HepG2 (cell line): ENCODE measurements around the gene PMEPA1.

Experiments
- ATF3 ChIP-seq: sonication (generic); formaldehyde crosslinking; IDR thresholded peaks from 2 replicates; pipeline ENCODE4 v1.4.0; 2020; ENCODE audit warnings: missing genetic modification reagents
- HCFC1 ChIP-seq: fragments of 150-350 bp; IDR thresholded peaks from 2 replicates; pipeline ENCODE4 v1.6.1; 2014; ENCODE audit warnings: low read depth, low read length
- MNT ChIP-seq: fragments of 450-650 bp; IDR thresholded peaks from 2 replicates; pipeline ENCODE4 v1.6.1; 2016
- MXD4 ChIP-seq: IDR thresholded peaks from 2 replicates; pipeline ENCODE4 v1.6.1; 2016; ENCODE audit warnings: mild to moderate bottlenecking, missing biosample characterization, missing genetic modification reagents
- NR3C1 ChIP-seq: sonication (generic); formaldehyde crosslinking; IDR thresholded peaks from 2 replicates; pipeline ENCODE4 v1.4.0; 2020; ENCODE audit warnings: missing genetic modification reagents
- POLR2A ChIP-seq, 2 experiments: IDR thresholded peaks; 2 replicates each; pipeline ENCODE4 v1.6.1; 2011; ENCODE audit warnings: low read depth in 2 of 2, low read length in 2 of 2, mild to moderate bottlenecking in 1 of 2, moderate library complexity in 1 of 2; ENCODE audit not compliant: insufficient read depth in 1 of 2
- SNAI1 ChIP-seq: sonication (generic); formaldehyde crosslinking; IDR thresholded peaks from 2 replicates; pipeline ENCODE4 v1.5.0; 2020; ENCODE audit warnings: mild to moderate bottlenecking, missing genetic modification reagents, borderline replicate concordance
- TCF7L2 ChIP-seq: IDR thresholded peaks from 2 replicates; pipeline ENCODE4 v1.6.1; 2011; ENCODE audit warnings: mild to moderate bottlenecking, low read depth, low read length, moderate library complexity
- ZBTB34 ChIP-seq: sonication (generic); formaldehyde crosslinking; IDR thresholded peaks from 2 replicates; pipeline ENCODE4 v1.8.0; 2022; ENCODE audit warnings: mild to moderate bottlenecking, missing genetic modification reagents
- TF ChIP-seq, protein P1 (sequence below): sonication (generic); formaldehyde crosslinking; IDR thresholded peaks from 2 replicates; pipeline ENCODE4 v1.5.0; 2020; ENCODE audit warnings: mild to moderate bottlenecking, missing genetic modification reagents, moderate library complexity
- TF ChIP-seq, protein P2 (sequence below): sonication (generic); formaldehyde crosslinking; IDR thresholded peaks from 2 replicates; pipeline ENCODE4 v1.4.0; 2020; ENCODE audit warnings: missing genetic modification reagents, borderline replicate concordance
- TF ChIP-seq, protein P3 (sequence below): sonication (generic); formaldehyde crosslinking; IDR thresholded peaks from 2 replicates; pipeline ENCODE4 v1.9.0; 2021; ENCODE audit warnings: missing genetic modification reagents, borderline replicate concordance
- TF ChIP-seq, protein P4 (sequence below): sonication (generic); formaldehyde crosslinking; IDR thresholded peaks from 2 replicates; pipeline ENCODE4 v1.4.0; 2020; ENCODE audit warnings: missing genetic modification reagents, borderline replicate concordance

DNA sequence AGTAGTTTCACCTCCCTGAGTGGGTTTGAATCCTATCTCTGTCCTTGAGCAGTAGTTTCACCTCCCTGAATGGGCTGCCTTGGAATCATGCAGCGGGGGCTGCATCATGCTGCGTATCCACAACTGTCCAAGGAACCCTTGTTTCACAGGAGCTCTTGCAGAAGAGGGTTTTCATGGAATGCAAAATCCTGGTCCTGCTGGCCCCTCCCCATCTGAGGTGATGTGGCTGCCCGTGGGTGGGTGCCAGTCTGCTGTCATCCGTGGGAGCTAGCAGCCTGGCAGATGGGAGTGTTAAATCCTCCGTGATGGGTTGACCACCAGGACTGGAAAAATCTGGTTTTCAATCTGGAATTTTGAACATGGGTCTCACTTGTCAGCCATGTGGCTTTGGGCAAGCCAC, 111.3 kb downstream of the PMEPA1 start:
- no peak for TF ChIP-seq MXD4
- TF ChIP-seq, protein P1, sequence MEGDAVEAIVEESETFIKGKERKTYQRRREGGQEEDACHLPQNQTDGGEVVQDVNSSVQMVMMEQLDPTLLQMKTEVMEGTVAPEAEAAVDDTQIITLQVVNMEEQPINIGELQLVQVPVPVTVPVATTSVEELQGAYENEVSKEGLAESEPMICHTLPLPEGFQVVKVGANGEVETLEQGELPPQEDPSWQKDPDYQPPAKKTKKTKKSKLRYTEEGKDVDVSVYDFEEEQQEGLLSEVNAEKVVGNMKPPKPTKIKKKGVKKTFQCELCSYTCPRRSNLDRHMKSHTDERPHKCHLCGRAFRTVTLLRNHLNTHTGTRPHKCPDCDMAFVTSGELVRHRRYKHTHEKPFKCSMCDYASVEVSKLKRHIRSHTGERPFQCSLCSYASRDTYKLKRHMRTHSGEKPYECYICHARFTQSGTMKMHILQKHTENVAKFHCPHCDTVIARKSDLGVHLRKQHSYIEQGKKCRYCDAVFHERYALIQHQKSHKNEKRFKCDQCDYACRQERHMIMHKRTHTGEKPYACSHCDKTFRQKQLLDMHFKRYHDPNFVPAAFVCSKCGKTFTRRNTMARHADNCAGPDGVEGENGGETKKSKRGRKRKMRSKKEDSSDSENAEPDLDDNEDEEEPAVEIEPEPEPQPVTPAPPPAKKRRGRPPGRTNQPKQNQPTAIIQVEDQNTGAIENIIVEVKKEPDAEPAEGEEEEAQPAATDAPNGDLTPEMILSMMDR (CRISPR knock-in tag): no peak
- TF ChIP-seq TCF7L2: no peak
- TF ChIP-seq, protein P2, sequence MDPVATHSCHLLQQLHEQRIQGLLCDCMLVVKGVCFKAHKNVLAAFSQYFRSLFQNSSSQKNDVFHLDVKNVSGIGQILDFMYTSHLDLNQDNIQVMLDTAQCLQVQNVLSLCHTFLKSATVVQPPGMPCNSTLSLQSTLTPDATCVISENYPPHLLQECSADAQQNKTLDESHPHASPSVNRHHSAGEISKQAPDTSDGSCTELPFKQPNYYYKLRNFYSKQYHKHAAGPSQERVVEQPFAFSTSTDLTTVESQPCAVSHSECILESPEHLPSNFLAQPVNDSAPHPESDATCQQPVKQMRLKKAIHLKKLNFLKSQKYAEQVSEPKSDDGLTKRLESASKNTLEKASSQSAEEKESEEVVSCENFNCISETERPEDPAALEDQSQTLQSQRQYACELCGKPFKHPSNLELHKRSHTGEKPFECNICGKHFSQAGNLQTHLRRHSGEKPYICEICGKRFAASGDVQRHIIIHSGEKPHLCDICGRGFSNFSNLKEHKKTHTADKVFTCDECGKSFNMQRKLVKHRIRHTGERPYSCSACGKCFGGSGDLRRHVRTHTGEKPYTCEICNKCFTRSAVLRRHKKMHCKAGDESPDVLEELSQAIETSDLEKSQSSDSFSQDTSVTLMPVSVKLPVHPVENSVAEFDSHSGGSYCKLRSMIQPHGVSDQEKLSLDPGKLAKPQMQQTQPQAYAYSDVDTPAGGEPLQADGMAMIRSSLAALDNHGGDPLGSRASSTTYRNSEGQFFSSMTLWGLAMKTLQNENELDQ (CRISPR knock-in tag): no peak
- TF ChIP-seq ATF3 (CRISPR knock-in tag): no peak
- TF ChIP-seq, protein P3, sequence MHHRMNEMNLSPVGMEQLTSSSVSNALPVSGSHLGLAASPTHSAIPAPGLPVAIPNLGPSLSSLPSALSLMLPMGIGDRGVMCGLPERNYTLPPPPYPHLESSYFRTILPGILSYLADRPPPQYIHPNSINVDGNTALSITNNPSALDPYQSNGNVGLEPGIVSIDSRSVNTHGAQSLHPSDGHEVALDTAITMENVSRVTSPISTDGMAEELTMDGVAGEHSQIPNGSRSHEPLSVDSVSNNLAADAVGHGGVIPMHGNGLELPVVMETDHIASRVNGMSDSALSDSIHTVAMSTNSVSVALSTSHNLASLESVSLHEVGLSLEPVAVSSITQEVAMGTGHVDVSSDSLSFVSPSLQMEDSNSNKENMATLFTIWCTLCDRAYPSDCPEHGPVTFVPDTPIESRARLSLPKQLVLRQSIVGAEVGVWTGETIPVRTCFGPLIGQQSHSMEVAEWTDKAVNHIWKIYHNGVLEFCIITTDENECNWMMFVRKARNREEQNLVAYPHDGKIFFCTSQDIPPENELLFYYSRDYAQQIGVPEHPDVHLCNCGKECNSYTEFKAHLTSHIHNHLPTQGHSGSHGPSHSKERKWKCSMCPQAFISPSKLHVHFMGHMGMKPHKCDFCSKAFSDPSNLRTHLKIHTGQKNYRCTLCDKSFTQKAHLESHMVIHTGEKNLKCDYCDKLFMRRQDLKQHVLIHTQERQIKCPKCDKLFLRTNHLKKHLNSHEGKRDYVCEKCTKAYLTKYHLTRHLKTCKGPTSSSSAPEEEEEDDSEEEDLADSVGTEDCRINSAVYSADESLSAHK (CRISPR knock-in tag): no peak
- no peak for TF ChIP-seq POLR2A (IDR thresholded peaks at IDR 0.05; ENCODE audit: insufficient read depth in 1 of 2, low read depth in 2 of 2, low read length in 2 of 2)
- TF ChIP-seq SNAI1 (CRISPR knock-in tag): no peak
- 0 out of 2 replicates have a peak, but pooled peaks have one; percentile 48 for TF ChIP-seq MNT
- TF ChIP-seq, protein P4, sequence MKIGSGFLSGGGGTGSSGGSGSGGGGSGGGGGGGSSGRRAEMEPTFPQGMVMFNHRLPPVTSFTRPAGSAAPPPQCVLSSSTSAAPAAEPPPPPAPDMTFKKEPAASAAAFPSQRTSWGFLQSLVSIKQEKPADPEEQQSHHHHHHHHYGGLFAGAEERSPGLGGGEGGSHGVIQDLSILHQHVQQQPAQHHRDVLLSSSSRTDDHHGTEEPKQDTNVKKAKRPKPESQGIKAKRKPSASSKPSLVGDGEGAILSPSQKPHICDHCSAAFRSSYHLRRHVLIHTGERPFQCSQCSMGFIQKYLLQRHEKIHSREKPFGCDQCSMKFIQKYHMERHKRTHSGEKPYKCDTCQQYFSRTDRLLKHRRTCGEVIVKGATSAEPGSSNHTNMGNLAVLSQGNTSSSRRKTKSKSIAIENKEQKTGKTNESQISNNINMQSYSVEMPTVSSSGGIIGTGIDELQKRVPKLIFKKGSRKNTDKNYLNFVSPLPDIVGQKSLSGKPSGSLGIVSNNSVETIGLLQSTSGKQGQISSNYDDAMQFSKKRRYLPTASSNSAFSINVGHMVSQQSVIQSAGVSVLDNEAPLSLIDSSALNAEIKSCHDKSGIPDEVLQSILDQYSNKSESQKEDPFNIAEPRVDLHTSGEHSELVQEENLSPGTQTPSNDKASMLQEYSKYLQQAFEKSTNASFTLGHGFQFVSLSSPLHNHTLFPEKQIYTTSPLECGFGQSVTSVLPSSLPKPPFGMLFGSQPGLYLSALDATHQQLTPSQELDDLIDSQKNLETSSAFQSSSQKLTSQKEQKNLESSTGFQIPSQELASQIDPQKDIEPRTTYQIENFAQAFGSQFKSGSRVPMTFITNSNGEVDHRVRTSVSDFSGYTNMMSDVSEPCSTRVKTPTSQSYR: no peak
- TF ChIP-seq NR3C1 (CRISPR knock-in tag): no peak
- no peak for TF ChIP-seq HCFC1
- TF ChIP-seq ZBTB34 (CRISPR knock-in tag): no peak
